ENCODE measurements around the gene AP4S1.
"Not testable (repeated sequence)": the region's sequence is repeated elsewhere in the genome, so short reads cannot be mapped to it uniquely, and the experiment has no call there.

The AP4S1 gene

DNA sequence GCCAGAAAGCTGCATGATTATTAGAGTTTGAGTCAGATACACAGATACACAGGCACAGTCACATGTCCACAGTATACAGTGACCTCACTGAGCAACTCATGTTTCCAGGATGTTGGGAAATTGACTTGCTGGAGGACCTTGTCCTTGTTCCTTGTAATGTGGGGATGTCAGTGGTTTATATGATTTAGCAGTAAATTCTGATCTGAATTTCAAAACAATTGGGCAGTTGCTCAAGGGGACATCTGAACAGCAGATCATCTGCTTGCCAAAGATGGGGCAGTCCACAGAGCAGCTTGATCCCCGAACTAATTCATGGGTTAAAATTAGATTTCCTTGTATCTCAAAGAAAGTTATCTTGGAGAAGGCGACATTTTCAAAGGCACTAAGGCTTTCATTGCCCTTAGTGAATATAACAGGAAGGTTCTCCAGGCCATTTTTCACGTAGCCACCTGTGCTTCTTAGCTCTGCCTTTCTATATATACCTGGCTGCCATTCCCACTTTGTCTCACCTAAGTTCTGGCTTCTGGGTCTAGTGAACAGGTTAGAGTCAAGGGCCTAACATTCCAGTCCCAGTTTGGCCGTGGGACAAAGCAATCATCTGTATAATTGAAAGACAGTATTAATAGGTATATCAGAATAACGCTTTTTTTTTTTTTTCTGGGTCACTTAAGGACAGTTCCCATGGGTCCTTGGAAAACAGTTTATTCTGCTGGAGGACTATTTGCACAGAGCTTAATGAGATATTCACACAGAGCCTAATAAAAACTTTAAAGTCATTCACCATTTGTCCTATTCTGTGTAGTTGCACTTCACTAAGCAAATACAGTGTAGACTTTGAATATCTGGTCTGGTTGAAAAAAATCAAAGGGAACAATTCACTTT, 65.7 kb downstream of the AP4S1 start:
- Histone ChIP-seq H3K36me3 (ENCODE audit: insufficient read depth, low read length) (no peaks in the 10 kb centered on the region), H3K4me1 (ENCODE audit: insufficient read depth, low read length) (no peaks in the 10 kb centered on the region), H3K4me3 (ENCODE audit: low read length) (no peak overlapping the region), H3K27ac (ENCODE audit: low read depth, low read length) (no peak overlapping the region), H3K27me3 (ENCODE audit: insufficient read depth, low read length) (no peaks in the 10 kb centered on the region), H3K9me3 (ENCODE audit: insufficient read depth, low read depth, low read length) (no peaks in the 10 kb centered on the region), H3K9ac (ENCODE audit: low read depth, low read length) (no peak overlapping the region)
- 93% methylated on average over 5 of the region's 5 CpGs for WGBS

GRCh38 chr14:31092160-31092708, 66.8 kb downstream of the AP4S1 start:
- Histone ChIP-seq H3K4me1 (ENCODE audit: insufficient read depth, low read length) (no peaks in the 10 kb centered on the region), H3K27ac (ENCODE audit: low read depth, low read length) (no peak overlapping the region), H3K36me3 (ENCODE audit: insufficient read depth, low read length) (no peaks in the 10 kb centered on the region; the same call in 1 of the 2 replicates), H3K27me3 (ENCODE audit: insufficient read depth, low read length) (no peaks in the 10 kb centered on the region), H3K9ac (ENCODE audit: low read depth, low read length) (no peak overlapping the region), H3K4me3 (ENCODE audit: low read length) (no peak overlapping the region), H3K9me3 (ENCODE audit: insufficient read depth, low read depth, low read length) (no peaks in the 10 kb centered on the region)
- 96% methylated on average over 2 of the region's 2 CpGs for WGBS

GRCh38 chr14:31093884-31094839, 68.7 kb downstream of the AP4S1 start:
- WGBS: 91% methylated on average over 10 of the region's 10 CpGs
- H3K4me1 ChIP-seq (ENCODE audit: insufficient read depth, low read length); H3K4me3 ChIP-seq (ENCODE audit: low read length); H3K9me3 ChIP-seq (ENCODE audit: insufficient read depth, low read depth, low read length); H3K27ac ChIP-seq (ENCODE audit: low read depth, low read length); H3K27me3 ChIP-seq (ENCODE audit: insufficient read depth, low read length); H3K9ac ChIP-seq (ENCODE audit: low read depth, low read length): not testable (repeated sequence)
- H3K36me3 ChIP-seq (ENCODE audit: insufficient read depth, low read length): peaks cover 16% of the 10 kb centered on the region

DNA sequence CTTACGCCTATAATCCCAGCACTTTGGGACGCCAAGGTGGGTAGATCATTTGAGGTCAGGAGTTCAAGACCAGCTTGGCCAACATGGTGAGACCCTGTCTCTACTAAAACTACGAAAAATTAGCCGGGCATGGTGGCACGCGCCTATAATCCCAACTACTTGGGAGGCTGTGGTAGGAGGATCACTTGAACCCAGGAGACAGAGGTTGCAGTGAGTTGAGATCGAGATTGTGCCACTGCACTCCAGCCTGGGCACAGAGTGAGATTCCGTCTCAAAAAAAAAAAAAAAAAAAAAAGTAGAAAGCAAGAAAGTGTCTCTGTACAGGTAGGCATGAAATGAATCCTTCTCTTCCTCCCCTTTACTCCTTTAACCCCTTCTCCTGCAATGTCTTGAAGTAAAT, 70.4 kb downstream of the AP4S1 start:
- H3K9ac ChIP-seq (ENCODE audit: low read depth, low read length); H3K9me3 ChIP-seq (ENCODE audit: insufficient read depth, low read depth, low read length); H3K27me3 ChIP-seq (ENCODE audit: insufficient read depth, low read length); H3K27ac ChIP-seq (ENCODE audit: low read depth, low read length); H3K4me3 ChIP-seq (ENCODE audit: low read length); H3K4me1 ChIP-seq (ENCODE audit: insufficient read depth, low read length): not testable (repeated sequence)
- 94% methylated on average over 7 of the region's 8 CpGs for WGBS
- H3K36me3 ChIP-seq (ENCODE audit: insufficient read depth, low read length): peaks cover 33% of the 10 kb centered on the region

DNA sequence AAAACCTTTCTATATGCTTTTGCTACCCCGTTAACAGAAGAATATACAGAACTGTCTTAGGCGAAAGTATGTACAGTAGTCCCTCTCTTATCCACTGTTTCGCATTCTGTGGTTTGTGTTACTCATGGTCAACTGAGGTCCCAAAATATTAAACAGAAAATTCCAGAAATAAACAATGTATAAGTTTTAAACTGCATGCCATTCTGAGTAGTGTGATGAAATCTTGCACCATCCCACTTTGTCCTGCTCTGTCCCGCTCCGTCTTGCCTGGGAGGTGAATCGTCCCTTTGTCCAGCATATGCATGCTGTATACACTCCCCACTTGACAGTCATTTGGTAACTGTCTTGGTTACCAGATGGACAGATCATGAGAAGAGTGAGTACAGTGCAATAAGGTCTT, 70.8 kb downstream of the AP4S1 start:
- Histone ChIP-seq H3K27ac (ENCODE audit: low read depth, low read length) (no peak overlapping the region), H3K27me3 (ENCODE audit: insufficient read depth, low read length) (no peaks in the 10 kb centered on the region), H3K36me3 (ENCODE audit: insufficient read depth, low read length) (peaks cover 37% of the 10 kb centered on the region), H3K9me3 (ENCODE audit: insufficient read depth, low read depth, low read length) (no peaks in the 10 kb centered on the region), H3K4me1 (ENCODE audit: insufficient read depth, low read length) (no peaks in the 10 kb centered on the region), H3K9ac (ENCODE audit: low read depth, low read length) (no peak overlapping the region), H3K4me3 (ENCODE audit: low read length) (no peak overlapping the region)
- 94% methylated on average over 6 of the region's 6 CpGs for WGBS

DNA sequence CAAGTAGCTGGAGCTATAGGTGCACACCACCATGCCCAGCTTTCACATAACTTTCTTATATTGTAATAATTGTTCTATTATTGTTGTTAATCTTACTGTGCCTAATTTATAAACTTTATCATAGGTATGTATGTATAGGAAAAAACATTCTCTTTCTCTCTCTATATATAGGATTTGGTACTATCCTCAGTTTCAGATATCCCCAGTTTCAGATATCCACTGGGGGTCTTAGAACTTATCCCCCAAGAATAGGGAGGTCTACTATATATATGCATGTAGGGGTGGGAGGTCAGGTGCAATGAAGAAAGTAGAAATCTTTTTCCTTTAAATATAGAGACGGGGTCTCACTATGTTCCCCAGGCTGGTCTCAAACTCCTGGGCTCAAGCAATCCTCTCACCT, 71.6 kb downstream of the AP4S1 start:
- Histone ChIP-seq H3K9me3 (ENCODE audit: insufficient read depth, low read depth, low read length) (no peaks in the 10 kb centered on the region), H3K36me3 (ENCODE audit: insufficient read depth, low read length) (peaks cover 45% of the 10 kb centered on the region), H3K27ac (ENCODE audit: low read depth, low read length) (no peak overlapping the region), H3K4me1 (ENCODE audit: insufficient read depth, low read length) (no peaks in the 10 kb centered on the region), H3K9ac (ENCODE audit: low read depth, low read length) (no peak overlapping the region), H3K27me3 (ENCODE audit: insufficient read depth, low read length) (no peaks in the 10 kb centered on the region), H3K4me3 (ENCODE audit: low read length) (no peak overlapping the region)
- WGBS: 91% methylated on average over 1 of the region's 1 CpG

DNA sequence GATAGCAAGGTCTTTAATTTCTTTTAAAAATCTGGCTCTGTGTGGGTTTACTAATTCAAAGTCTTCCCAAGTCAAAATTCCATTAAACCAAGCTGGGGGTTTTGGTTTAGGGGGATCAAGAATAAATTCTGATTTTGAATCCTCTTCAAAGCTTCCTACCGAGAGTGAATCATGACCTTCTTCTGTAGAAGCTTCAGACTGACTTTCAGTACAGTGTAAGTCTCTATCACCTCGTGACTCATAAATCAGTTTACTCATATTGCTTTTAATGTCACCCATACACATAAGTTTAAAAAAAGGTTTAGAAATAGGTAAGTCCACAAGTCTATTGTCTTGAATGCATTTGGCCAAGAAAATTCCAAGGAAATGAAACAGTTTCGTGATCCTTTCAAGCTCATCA, 81.3 kb downstream of the AP4S1 start:
- no peaks in the 10 kb centered on the region for H3K9me3 ChIP-seq (ENCODE audit: insufficient read depth, low read depth, low read length)
- 99% methylated on average over 3 of the region's 3 CpGs for WGBS
- H3K9ac ChIP-seq (ENCODE audit: low read depth, low read length): no peak overlapping the region
- H3K4me3 ChIP-seq (ENCODE audit: low read length): no peak overlapping the region
- no peak overlapping the region for H3K27ac ChIP-seq (ENCODE audit: low read depth, low read length)
- H3K36me3 ChIP-seq (ENCODE audit: insufficient read depth, low read length): peaks cover 98% of the 10 kb centered on the region
- no peaks in the 10 kb centered on the region for H3K27me3 ChIP-seq (ENCODE audit: insufficient read depth, low read length)
- H3K4me1 ChIP-seq (ENCODE audit: insufficient read depth, low read length): no peaks in the 10 kb centered on the region

- no peaks in the 10 kb centered on the region for H3K4me1 ChIP-seq (ENCODE audit: insufficient read depth, low read length)
- 94% methylated on average over 10 of the region's 11 CpGs for WGBS
- no peak overlapping the region for H3K9ac ChIP-seq (ENCODE audit: low read depth, low read length)
- H3K27ac ChIP-seq (ENCODE audit: low read depth, low read length): no peak overlapping the region
- H3K9me3 ChIP-seq (ENCODE audit: insufficient read depth, low read depth, low read length): no peaks in the 10 kb centered on the region
- peaks cover 99% of the 10 kb centered on the region for H3K36me3 ChIP-seq (ENCODE audit: insufficient read depth, low read length)
- H3K4me3 ChIP-seq (ENCODE audit: low read length): no peak overlapping the region
- no peaks in the 10 kb centered on the region for H3K27me3 ChIP-seq (ENCODE audit: insufficient read depth, low read length)
These were observed 83.8 kb downstream of the AP4S1 start for GRCh38 chr14:31109257-31109656.

DNA sequence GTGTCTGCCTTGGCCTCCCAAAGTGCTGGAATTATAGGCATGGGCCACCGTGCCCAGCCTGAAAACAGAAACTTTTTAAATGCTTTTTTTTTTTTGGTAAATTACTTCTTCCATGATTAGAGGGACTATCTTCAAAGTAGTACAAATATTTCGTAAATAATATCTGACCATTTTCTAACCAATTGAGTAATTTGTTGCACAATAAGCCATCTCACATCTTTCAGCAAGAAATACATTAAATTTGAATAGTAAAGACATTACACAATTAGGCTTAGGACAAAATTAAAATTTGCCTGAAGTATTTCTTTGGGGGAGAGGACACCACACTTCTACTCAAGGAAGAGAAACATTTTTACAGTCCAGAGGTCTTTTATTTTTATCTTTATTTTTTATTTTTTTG, 85.4 kb downstream of the AP4S1 start:
- Histone ChIP-seq H3K27ac (ENCODE audit: low read depth, low read length) (no peak overlapping the region), H3K9ac (ENCODE audit: low read depth, low read length) (no peak overlapping the region), H3K9me3 (ENCODE audit: insufficient read depth, low read depth, low read length) (no peaks in the 10 kb centered on the region), H3K36me3 (ENCODE audit: insufficient read depth, low read length) (peaks cover 99% of the 10 kb centered on the region), H3K4me3 (ENCODE audit: low read length) (no peak overlapping the region), H3K27me3 (ENCODE audit: insufficient read depth, low read length) (no peaks in the 10 kb centered on the region), H3K4me1 (ENCODE audit: insufficient read depth, low read length) (no peaks in the 10 kb centered on the region)
- 86% methylated on average over 1 of the region's 2 CpGs for WGBS

DNA sequence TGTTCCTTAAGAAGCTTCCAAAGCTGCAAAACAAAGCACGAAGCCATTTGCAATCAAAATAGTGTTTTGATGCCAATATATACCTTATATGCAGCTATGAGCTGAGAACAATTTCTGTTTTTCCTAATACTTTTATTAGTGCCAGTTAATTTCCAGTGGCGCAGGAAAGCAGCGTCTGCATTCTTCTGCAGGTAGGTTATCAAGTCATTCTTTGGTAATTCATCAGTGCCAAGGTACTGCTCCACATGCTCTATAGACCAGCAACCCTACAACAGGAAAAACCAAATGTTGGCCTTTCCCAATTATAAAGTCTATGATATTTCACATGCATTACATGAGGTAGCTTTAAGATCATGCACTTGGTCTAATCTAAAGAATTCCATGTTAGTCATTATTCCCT, 88.3 kb downstream of the AP4S1 start:
- no peaks in the 10 kb centered on the region for H3K4me1 ChIP-seq (ENCODE audit: insufficient read depth, low read length)
- no peak overlapping the region for H3K4me3 ChIP-seq (ENCODE audit: low read length)
- H3K36me3 ChIP-seq (ENCODE audit: insufficient read depth, low read length): peaks cover 99% of the 10 kb centered on the region
- H3K27me3 ChIP-seq (ENCODE audit: insufficient read depth, low read length): no peaks in the 10 kb centered on the region
- 97% methylated on average over 3 of the region's 3 CpGs for whole genome bisulfite sequencing
- no peaks in the 10 kb centered on the region for H3K9me3 ChIP-seq (ENCODE audit: insufficient read depth, low read depth, low read length)
- no peak overlapping the region for H3K9ac ChIP-seq (ENCODE audit: low read depth, low read length)
- no peak overlapping the region; the same call in 1 of the 2 replicates for H3K27ac ChIP-seq (ENCODE audit: low read depth, low read length)

GRCh38 chr14:31118892-31119291, 93.4 kb downstream of the AP4S1 start:
- Histone ChIP-seq H3K27ac (ENCODE audit: low read depth, low read length) (no peak overlapping the region), H3K4me3 (ENCODE audit: low read length) (no peak overlapping the region), H3K9ac (ENCODE audit: low read depth, low read length) (no peak overlapping the region), H3K9me3 (ENCODE audit: insufficient read depth, low read depth, low read length) (no peaks in the 10 kb centered on the region), H3K27me3 (ENCODE audit: insufficient read depth, low read length) (no peaks in the 10 kb centered on the region), H3K4me1 (ENCODE audit: insufficient read depth, low read length) (peaks cover 18% of the 10 kb centered on the region), H3K36me3 (ENCODE audit: insufficient read depth, low read length) (peaks cover 97% of the 10 kb centered on the region)
- WGBS: 92% methylated on average over 3 of the region's 3 CpGs
